Umbilical cord (tissue), 2 donors: ENCODE measurements around the gene TOMM40. TPM values are rescaled to one million over a fixed set of nuclear protein-coding genes. Genes with fewer than 3 reads are reported as not detected.
"Not testable (repeated sequence)": the region's sequence is repeated elsewhere in the genome, so short reads cannot be mapped to it uniquely, and the experiment has no call there.

Experiments used
- DNase-seq: peaks from one replicate; pipeline ENCODE4 v3.0.0-alpha.2; 2015; ENCODE audit warnings: low spot score
- total RNA-seq: library from RNA; depleted of rRNA; stranded (reverse); fragments of >200 nt; gene quantifications from one replicate; pipeline ENCODE4 v1.2.3, GENCODE V29; 2014; ENCODE audit warnings: low replicate concordance; ENCODE audit not compliant: insufficient read depth

The TOMM40 gene
- total RNA-seq = 14.9 TPM

DNA sequence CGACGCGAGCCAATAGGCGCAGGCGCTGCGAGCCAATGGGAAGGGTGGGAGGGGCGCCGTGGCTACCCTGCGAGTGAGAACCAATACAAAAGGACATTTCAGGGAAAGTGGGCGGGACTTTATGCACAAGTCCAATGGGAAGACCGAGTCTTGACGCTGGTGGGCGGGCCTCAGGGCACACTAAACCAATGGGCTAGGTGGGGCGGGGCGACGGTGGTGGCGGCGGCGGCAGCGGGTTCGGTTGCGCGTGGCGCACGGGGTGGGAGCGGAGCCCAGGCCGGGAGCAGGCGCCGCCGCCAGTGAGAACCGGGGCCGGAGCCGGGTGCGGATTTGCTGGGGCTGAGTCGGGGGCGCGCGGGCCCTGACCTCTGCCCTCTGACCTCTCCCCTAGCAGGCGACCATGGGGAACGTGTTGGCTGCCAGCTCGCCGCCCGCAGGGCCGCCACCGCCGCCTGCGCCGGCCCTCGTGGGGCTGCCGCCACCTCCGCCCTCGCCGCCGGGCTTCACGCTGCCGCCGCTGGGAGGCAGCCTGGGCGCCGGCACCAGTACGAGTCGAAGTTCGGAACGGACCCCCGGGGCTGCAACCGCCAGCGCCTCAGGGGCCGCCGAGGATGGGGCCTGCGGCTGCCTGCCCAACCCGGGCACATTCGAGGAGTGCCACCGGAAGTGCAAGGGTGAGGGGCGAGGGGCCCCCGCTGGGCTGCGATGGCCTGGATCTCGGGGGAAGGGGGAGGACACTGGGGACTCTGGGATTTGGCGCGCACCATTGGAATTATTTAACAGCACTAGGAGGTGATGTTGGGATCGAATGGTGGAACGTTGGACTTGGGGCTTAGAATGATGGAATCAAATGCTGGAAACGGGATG lies at the start of gene TOMM40:
Gene TOMM40 (plus strand): TSS at position 239 of the 867 bp plus-strand sequence. CDS start 162 bp downstream, at position 401.
- peak; percentile 21 for DNase-seq

DNA sequence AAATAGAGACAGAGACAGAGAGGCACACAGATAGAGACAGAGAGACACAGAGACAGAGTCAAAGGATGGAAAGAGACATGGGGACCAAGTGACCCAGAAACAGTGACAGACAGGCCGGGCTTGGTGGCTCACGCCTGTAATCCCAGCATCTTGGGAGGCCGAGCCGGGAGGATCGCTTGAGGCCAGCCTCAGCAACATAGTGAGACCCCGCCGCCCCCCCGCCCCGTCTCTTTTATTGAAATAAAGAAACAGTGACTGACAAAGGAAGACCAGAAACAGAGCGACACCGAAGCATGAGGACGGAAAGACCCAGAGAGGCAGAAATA lies 45.8 kb upstream of the TOMM40 start:
- no peak for DNase-seq

DNA sequence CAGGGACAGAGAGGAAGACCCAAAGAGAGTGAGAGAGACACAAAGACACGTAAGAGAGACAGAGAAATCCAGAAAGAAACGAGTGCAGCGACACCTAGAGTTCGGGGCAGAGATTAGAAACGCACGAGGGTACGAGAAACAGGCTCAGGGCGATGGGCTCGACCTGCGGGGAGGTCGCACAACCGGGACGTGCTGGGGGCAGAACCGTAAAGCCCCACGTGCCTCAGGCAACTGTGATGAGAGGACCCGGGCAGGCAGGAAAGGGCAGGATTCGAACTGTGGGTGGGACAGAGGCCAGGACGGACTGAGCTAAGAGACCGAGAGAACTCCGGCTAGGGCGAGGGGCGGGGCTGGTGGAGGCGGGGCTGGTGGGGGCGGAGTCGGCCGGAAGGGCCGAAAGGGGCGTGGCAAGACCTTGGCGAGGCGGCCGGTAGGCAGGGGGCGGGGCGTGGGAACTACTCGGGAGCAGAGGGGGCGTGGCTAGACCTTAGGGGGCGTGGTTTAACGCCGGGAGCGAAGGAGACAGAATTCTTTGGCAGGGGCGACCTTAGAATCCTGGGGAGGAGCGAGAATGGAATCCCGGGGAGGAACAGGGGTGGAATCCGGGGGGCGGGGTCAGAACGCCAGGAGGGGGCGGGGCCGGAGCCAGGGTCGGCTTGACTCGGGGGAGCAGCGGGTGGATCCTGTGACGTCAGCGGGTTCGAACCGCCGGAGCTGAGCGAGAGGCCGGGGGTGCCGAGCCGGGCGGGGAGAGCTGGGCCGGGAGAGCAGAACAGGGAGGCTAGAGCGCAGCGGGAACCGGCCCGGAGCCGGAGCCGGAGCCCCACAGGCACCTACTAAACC lies 45.2 kb upstream of the TOMM40 start, which contains the start of gene NECTIN2:
Gene NECTIN2 (plus strand): TSS at position 686 of the 843 bp plus-strand sequence. CDS start 229 bp downstream, outside the sequence.
- DNase-seq = peak; percentile 99

DNA sequence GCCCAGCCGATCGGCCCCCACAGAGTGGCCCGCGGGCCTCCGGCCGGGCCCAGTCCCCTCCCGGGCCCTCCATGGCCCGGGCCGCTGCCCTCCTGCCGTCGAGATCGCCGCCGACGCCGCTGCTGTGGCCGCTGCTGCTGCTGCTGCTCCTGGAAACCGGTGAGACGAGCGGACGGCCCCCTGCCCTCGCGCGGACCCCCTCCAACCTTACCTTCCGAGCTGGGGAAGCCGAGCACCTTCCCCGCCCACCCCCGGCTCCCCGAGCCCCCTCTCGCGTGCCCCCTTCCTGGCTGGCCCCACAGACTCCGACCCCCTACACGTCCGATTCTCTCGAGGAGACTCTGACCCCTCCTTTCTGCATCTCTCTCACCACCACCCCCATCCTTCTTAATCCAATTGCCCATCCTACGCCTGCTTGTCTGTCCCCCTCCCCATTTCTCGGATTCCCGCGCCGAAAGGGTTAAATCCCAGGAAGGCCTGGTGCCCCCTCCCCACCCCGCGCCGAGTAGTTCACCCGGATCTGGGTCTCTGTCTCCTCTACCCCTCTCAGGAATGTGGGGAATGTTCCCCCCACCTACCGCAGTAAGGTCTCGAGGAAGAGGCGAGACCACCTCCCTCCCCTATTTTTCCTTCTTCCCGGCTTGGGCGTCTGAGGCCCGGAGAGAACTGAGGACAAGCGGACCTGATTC lies 44.5 kb upstream of the TOMM40 start:
- DNase-seq = peak; percentile 53

DNA sequence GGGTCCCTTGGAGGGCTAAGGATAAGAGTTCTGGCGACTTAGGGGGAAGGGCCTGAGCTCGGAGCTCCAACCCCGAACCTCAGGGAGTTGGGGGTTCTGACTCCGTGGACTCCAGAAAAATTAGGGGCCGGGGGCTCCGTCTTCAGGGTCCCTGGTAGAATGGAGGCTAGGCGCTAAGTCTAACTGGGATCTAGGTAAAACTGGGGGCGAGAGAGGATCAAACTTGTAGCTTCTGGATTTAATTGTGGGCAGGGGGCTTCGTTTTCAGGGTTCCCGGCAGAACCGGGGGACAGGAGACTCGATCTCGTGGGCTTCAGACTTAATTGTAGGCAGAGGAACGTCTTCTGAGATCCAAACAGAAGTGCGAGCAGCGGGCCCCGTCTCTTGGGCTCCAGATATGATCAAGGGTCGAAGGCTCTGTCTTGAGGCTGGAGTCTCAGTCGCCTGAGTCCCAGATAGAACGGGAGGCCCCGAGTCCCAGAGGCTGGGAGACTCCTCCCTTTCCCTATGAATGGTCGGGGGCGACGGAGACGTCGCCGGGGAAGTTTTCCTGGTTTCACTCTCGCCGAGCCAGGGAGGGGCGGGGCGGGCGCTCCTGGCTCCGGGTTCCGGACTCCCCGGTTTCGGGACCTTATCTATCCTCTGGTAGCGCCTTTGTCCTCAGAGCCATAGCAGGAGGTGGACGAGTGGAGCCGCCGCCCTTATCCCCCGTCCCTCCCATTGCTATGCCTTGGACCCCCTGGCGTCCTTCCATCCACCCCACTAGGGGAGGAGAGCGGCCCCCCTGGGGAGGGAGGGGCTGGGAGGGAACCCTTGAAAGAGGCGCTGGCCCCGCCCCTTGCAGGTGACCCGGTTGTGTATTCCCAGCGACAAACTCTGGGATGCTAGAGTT lies 43.7 kb upstream of the TOMM40 start:
- DNase-seq = peak; percentile 78

DNA sequence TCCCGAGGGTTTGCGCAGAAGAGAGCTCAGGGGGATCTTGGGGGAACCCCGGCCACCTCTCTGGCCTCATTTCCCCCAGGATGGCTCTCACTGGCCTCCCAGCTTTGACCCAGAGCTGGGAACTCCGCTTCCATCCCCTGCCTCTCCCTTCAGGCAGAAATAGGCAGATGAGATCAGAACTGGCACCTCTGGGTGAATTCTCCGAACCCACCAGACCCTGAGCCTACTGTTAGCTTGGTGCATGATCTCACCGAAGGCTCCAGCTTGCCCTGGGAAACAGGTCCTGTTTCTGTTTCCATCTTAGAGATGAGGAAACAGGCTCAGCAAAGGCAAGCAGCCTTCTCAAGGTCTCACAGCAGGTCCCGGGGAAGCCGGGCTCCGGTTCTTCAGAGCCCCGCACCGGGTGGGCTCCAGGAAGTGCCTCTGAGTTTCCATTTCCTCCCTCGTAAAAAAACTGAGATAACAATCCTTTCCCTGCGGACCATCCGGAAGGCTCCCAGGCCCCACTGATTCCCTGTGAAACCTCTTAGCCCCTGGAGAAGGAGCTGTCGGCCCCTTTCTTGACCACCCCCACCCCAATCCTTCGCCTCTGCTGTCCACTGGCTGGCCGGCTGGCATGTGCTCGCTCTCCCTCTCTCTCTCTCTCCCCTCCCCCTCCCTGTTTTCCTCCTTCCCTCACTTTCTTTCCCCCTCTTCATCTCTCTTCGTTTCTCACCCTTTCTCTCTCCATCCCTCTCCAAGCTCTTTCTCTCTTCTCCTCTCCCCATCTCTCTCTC lies 42.8 kb upstream of the TOMM40 start:
- peak; percentile 61 for DNase-seq

DNA sequence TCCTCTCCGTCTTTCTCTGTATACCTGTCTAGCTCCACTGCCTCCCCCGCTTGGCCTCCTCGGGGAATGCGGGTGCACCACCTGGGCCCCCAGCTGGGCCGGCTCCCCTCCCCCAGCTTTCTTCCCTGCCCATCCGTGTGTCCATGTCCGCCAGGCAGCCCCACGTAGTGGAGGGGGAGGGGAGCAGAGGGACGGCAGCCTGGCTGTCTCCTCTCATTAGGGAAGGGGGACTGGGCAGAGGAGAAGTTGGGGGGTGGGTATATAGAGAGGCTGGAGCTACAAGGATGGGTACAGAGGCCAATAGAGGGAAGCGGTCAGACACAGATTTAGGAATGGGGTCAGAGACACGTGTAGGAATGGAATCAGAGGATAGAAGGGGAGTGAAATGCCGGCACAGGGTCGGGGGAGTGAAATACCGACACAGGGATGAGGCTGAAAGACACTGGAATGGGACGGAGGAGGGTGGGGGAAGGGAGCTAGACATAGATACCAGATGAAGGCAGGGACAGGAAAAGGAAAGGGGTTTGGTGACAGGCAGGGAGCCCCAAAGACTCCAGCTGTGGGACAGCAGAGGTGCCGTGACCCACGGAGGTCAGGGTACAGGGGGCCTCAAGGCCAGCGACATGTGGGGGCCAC lies 42.1 kb upstream of the TOMM40 start:
- peak; percentile 22 for DNase-seq

DNA sequence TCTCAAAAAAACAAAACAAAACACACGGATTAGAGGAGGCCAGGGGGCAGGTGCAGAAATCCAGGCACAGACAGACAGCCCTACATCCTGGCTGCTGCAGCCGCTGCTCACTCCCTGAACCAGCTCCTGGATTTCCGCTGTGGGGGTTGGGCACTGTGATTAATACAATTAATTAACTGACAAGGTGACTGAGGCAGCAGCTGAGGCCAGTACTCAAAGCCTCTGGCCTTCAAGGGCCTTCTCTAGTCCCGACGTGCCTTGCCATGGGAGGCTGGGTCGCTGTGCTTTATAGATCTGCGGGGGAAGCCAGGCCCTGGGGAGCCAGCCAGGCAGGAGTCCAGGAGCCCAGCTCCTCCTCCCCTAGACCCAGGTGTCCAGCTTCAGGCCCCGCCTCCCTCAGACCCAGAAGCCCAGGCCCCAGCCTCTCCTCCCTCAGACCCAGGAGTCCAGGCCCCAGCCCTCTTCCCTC lies 40.4 kb upstream of the TOMM40 start:
- no peak for DNase-seq

DNA sequence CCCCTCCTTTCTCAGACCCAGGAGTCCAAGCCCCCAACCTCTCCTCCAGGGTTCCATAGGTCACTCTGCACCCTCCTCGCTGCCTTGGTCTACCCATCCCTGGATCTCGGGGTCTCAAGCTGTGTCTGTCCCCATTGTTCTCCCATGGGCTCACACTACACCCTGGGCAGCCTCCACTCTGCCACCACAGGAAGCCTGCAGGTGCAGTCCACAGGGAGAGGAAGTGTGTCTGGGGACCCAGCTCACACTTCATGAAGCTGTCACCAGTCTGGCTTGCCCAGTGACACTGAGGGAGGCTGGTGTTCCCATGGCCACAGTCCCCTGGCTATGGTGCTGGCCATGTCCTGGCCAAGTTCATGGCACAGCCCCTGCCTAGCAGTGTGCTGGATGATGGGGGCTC lies 39.6 kb upstream of the TOMM40 start:
- no peak for DNase-seq

DNA sequence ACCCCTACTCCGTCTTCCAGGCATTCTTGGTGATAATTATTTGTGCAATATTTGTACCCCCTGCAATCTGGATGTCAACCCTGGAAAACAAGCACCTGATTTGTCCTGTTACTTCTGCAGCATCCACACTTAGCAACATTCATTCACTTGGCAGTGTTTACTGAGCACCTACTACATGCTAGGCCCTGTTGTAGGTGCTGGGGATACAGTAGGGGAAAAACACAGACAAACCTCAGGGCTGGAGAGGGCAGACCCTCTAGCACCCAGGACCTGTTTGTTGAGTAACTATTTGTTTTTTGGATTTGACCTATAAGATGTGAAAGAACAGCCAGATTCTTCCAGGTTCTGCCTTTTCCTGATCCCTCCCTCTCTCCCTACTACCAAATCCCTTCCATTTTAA lies 35.4 kb upstream of the TOMM40 start:
- DNase-seq = no peak

DNA sequence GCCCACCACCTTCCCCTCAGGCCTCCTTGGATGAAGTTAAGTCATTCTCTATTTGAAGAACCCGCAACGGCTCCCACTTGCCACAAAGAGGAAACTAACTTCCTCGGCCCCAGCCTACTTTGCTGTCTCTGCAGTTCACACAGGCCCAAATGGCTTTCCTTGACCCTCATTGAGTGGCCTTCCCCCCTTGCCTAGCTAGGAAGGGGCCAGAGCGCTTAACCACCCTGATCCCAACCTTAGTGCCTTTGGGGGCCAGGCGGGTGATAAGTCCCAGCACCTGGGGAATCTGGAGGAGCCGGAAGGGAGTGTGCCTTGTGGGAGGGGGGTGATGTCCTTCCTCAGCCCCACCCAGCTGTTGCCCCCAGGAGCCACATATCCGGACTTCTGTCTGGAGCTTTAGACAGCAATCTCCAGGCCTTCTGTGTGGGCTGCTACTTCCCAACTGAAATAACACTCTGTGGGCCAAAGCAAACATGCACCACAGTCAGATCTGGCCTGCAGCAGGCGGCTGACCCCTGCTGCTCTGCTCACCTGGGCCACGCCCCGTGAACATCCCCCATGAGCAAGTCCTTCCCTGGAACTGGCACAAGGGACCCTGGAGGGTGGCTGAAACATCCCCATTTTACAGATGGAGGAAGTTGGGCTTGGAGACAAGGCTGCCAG lies 34.5 kb upstream of the TOMM40 start:
- DNase-seq = no peak

DNA sequence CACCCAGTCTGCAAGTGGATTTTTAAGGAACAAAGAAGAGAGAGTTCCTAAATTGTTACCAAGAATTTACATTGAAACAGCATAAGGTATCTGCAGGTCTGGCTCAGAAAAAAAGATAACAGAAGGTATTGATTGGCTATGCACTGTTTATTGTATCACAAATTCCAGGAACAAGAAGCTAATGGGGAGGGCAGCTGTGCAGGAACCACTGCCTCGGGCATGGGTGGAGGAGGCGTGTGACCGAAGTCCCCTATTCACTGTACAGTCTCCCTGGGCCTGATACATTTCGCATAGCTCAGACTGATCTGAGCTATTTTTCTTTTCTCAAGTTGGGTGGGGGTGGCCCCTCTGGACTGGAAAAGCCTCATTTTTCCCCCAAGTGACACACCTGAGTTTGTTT lies 33.2 kb upstream of the TOMM40 start:
- no peak for DNase-seq

DNA sequence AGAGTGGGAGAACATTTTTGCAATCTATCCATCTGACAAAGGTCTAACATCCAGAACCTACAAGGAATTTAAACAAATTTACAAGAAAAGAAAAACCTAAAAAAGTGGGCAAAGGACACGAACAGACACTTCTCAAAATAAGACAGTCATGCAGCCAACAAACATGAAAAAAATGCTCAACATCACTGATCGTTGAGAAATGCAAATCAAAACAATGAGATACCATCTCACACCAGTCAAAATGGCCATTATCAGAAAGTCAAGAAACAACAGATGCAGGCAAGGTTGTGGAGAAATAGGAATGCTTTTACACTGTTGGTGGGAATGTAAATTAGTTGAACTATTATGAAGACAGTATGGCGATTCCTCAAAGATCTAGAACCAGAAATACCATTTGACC lies 29.5 kb upstream of the TOMM40 start:
- DNase-seq = not testable (repeated sequence)

DNA sequence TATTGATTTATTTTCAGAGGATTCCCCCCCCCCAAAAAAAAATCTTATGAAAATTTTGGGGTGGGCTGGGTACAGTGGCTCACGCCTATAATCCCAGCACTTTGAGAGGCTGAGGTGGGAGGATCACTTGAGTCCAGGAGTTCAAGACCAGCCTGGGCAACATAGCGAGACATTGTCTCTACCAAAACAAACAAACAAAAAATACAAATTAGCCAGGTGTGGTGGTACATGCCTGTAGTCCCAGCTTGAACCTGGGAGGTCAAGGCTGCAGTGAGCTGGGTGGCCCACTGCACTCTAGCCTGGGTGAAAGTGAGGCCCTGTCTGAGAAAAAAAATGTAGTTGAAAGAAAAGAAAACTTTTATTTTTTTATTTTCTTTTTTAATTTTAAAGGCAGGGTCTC lies 27.1 kb upstream of the TOMM40 start:
- no peak for DNase-seq

DNA sequence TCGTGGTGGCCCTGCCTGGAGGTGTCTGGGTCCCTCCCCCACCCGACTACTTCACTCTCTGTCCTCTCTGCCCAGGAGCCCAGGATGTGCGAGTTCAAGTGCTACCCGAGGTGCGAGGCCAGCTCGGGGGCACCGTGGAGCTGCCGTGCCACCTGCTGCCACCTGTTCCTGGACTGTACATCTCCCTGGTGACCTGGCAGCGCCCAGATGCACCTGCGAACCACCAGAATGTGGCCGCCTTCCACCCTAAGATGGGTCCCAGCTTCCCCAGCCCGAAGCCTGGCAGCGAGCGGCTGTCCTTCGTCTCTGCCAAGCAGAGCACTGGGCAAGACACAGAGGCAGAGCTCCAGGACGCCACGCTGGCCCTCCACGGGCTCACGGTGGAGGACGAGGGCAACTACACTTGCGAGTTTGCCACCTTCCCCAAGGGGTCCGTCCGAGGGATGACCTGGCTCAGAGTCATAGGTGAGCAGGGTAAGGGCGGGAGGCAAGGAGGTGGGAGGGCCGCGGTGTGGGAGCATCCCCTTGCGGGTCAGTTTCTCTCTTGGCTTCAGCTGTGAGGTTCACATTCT lies 25.8 kb upstream of the TOMM40 start:
- no peak for DNase-seq

DNA sequence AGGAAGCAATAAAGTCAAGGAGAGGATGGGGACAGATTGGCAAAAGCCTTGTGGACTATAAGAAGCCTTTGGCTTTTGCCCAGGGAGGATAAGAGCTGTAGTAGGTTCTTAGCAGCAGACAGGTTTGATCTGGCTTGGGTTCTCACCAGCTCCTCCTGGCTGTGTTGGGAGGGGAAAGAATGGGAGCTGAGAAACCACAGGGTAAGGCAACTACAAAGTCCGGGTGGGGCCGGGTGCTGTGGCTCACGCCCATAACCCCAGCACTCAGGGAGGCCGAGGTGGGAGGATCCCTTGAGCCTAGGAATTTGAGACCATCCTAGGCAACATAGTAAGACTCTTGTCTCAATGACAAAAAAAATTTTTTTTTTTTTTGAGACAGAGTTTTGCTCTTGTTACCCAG lies 24.4 kb upstream of the TOMM40 start:
- DNase-seq = no peak

DNA sequence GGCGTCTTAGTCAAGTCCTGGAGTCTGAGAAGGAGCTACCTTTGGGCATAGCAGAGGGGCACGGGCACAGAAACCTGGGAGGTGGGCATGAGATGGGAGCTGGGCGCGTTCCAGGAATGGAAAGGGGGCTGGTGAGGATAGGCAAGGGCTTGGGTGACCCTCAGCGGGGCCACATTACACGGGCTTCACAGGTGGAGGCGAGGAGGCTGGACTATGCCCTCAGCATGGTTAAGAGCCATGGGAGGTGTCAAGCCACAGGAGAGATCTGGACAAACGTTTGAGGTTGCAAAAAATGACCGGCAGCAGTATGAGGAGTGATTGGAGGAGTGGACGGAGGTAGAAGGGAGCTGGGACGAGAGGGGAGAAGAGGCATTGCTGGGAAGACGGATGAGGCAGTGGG lies 23.5 kb upstream of the TOMM40 start:
- DNase-seq = no peak

DNA sequence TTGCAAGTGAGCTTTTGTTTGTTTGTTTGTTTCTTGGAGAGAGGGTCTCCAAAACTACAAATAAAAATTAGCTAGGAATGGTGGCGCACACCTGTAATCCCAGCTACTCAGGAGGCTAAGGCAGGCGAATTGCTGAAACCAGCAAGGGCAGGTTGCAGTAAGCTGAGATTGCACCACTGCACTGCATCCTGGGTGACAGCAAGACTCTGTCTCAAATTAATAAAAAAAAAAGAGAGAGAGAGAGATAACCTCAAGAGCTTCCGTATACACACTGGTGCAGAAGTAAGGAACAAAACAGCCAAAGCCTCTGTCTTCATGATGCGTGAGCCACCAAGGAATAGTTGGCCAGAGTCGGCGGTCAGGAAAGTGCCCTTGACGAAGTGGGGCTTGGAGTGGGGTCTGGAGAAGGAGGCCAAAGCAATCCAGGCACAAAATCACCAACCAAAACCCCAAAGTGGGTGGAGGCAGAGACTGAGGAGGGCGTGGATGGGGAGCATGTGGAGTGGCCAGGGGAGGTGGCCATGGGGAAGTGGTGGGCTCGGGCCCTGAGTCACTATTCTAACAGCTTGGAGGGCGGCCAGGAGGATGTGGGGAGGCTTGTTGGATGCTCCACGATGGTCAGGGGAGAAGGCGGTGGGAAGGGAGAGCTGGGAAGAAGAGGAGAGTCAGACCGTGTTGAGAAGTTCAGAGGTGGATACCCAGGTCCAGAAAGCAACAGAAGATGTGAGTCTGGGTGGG lies 21.2 kb upstream of the TOMM40 start:
- DNase-seq = no peak
